ENCODE data around the gene RAPGEF1. TPM values are rescaled to one million over a fixed set of nuclear protein-coding genes. Genes with fewer than 3 reads are reported as not detected.

The RAPGEF1 gene
- total RNA-seq, 1 experiment from 2014 or later, result 6.1 TPM

DNA sequence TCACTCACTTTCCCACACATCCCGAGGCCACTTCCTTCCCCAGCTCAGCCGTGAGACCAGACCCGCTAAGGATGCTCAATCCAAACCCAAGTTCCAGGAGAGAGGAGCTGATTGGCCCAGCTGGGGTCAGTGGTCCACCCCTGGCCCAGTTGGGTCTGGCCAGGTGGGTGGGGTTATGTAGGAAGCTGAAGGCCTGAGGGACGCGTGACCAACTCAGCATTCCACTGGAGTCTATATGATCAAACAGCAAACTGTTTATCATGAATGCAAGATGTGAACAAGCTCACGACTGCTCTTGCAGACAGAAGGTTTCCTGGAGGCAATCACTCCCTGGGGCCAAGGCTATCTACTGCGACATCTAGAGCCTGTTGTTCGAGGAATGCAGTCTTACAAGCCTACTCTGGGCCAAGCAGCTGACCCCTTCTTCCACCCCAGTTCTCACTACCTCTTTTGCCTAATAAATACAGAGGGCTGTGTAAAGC is 4.9 kb upstream of the RAPGEF1 start:
- H3K79me2 ChIP-seq (ENCODE audit: low read length), result no peaks in the 10 kb centered on the region
- no peaks in the 10 kb centered on the region for H3K9me3 ChIP-seq (ENCODE audit: low read length)
- no peaks in the 10 kb centered on the region for H3K36me3 ChIP-seq (ENCODE audit: insufficient read depth, low read length)
- H3K4me3 ChIP-seq (ENCODE audit: low read length), result no peak overlapping the region
- H4K20me1 ChIP-seq (ENCODE audit: insufficient read depth, low read depth, low read length), result no peaks in the 10 kb centered on the region; the same call in 1 of the 2 replicates
- no peak overlapping the region for H3K4me2 ChIP-seq (ENCODE audit: low read depth, low read length, poor library complexity, severe bottlenecking)
- no peaks in the 10 kb centered on the region for H3K9me2 ChIP-seq (replicated peaks; ENCODE audit: insufficient read depth, low read length)
- H3K27me3 ChIP-seq (ENCODE audit: low read length), result no peaks in the 10 kb centered on the region
- H2AFZ ChIP-seq (ENCODE audit: low read length), result no peak overlapping the region
- DNase-seq, result no peak
- H3K27ac ChIP-seq (ENCODE audit: low read length), result no peak overlapping the region
- H3K9ac ChIP-seq (ENCODE audit: low read length), result no peak overlapping the region
- H3K4me1 ChIP-seq (ENCODE audit: low read length), result peaks cover 3% of the 10 kb centered on the region; the same call in 1 of the 2 replicates

GRCh38 chr9:131744171-131744719 is 4.4 kb upstream of the RAPGEF1 start:
- no peaks in the 10 kb centered on the region for H3K9me2 ChIP-seq (replicated peaks; ENCODE audit: insufficient read depth, low read length)
- H3K27ac ChIP-seq (ENCODE audit: low read length), result no peak overlapping the region
- no peak overlapping the region for H3K4me2 ChIP-seq (ENCODE audit: low read depth, low read length, poor library complexity, severe bottlenecking)
- no peaks in the 10 kb centered on the region for H3K27me3 ChIP-seq (ENCODE audit: low read length)
- no peak for DNase-seq
- no peak overlapping the region for H3K9ac ChIP-seq (ENCODE audit: low read length)
- no peaks in the 10 kb centered on the region for H3K9me3 ChIP-seq (ENCODE audit: low read length)
- no peaks in the 10 kb centered on the region; the same call in 1 of the 2 replicates for H4K20me1 ChIP-seq (ENCODE audit: insufficient read depth, low read depth, low read length)
- peaks cover 3% of the 10 kb centered on the region for H3K4me1 ChIP-seq (ENCODE audit: low read length)
- no peaks in the 10 kb centered on the region for H3K36me3 ChIP-seq (ENCODE audit: insufficient read depth, low read length)
- H3K4me3 ChIP-seq (ENCODE audit: low read length), result no peak overlapping the region
- no peaks in the 10 kb centered on the region for H3K79me2 ChIP-seq (ENCODE audit: low read length)
- no peak overlapping the region for H2AFZ ChIP-seq (ENCODE audit: low read length)

- Histone ChIP-seq H2AFZ (ENCODE audit: low read length) (no peak overlapping the region), H3K4me2 (ENCODE audit: low read depth, low read length, poor library complexity, severe bottlenecking) (no peak overlapping the region)
Observed at GRCh38 chr9:131743501-131743900, 3.6 kb upstream of the RAPGEF1 start.

DNA sequence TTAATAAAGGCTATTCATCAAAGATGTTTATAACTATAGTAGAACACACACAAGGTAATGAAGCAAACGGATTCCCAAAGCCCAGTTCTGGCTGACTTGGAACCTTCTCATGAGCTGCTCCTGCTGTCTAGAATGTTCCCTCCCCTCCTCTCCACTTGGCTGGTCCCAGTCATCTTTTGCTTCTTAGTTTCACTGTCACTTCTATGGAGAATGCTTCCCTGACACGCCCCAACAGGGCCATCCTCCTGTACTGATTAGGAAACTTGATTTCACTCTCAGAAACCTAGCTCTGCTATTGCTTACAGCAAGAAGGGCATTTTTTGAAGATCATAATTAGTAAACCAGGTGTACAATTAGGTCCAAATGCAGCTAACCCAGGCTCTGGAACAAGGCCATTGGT is 3.2 kb upstream of the RAPGEF1 start:
- Histone ChIP-seq H3K4me2 (ENCODE audit: low read depth, low read length, poor library complexity, severe bottlenecking) (no peak overlapping the region), H3K27ac (ENCODE audit: low read length) (no peak overlapping the region), H3K9me3 (ENCODE audit: low read length) (no peaks in the 10 kb centered on the region), H3K27me3 (ENCODE audit: low read length) (no peaks in the 10 kb centered on the region), H3K4me1 (ENCODE audit: low read length) (peaks cover 15% of the 10 kb centered on the region), H4K20me1 (ENCODE audit: insufficient read depth, low read depth, low read length) (peaks cover 10% of the 10 kb centered on the region), H3K9ac (ENCODE audit: low read length) (no peak overlapping the region), H3K79me2 (ENCODE audit: low read length) (no peaks in the 10 kb centered on the region), H3K36me3 (ENCODE audit: insufficient read depth, low read length) (no peaks in the 10 kb centered on the region), H2AFZ (ENCODE audit: low read length) (no peak overlapping the region), H3K4me3 (ENCODE audit: low read length) (no peak overlapping the region), H3K9me2 (replicated peaks; ENCODE audit: insufficient read depth, low read length) (no peaks in the 10 kb centered on the region)
- no peak for DNase-seq

More at GRCh38 chr9:131743501-131743900, 3.6 kb upstream of the RAPGEF1 start:
- no peak for DNase-seq
- H3K4me3 ChIP-seq (ENCODE audit: low read length), result no peak overlapping the region
- H3K79me2 ChIP-seq (ENCODE audit: low read length), result no peaks in the 10 kb centered on the region
- H4K20me1 ChIP-seq (ENCODE audit: insufficient read depth, low read depth, low read length), result peaks cover 7% of the 10 kb centered on the region
- H3K36me3 ChIP-seq (ENCODE audit: insufficient read depth, low read length), result no peaks in the 10 kb centered on the region
- H3K9me3 ChIP-seq (ENCODE audit: low read length), result no peaks in the 10 kb centered on the region
- H3K9ac ChIP-seq (ENCODE audit: low read length), result no peak overlapping the region
- H3K27ac ChIP-seq (ENCODE audit: low read length), result no peak overlapping the region
- H3K4me1 ChIP-seq (ENCODE audit: low read length), result peaks cover 11% of the 10 kb centered on the region
- no peaks in the 10 kb centered on the region for H3K9me2 ChIP-seq (replicated peaks; ENCODE audit: insufficient read depth, low read length)
- no peaks in the 10 kb centered on the region for H3K27me3 ChIP-seq (ENCODE audit: low read length)

DNA sequence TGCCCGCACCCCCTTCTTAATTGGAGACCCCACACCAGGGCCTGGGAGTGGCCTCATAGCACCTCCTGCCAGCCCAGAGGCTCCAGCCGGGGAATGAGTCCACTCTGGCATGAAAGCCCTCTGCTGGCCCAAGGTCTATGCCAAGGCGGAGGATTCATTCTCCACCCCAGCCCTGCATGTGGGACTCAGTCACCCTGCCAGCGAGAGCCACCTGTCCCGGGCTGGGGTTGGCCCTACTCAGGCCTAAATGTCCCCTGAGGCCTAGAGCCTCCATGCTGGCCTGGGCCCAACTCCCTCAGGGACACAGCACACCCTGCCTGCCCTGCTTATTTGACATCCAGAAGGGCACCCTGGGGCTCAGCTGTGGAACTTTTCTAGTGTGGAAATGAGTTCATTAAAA is 1.0 kb upstream of the RAPGEF1 start:
- Histone ChIP-seq H3K79me2 (ENCODE audit: low read length) (no peaks in the 10 kb centered on the region), H3K36me3 (ENCODE audit: insufficient read depth, low read length) (no peaks in the 10 kb centered on the region), H3K27ac (ENCODE audit: low read length) (no peak overlapping the region), H3K27me3 (ENCODE audit: low read length) (no peaks in the 10 kb centered on the region), H4K20me1 (ENCODE audit: insufficient read depth, low read depth, low read length) (peaks cover 26% of the 10 kb centered on the region), H3K9me2 (replicated peaks; ENCODE audit: insufficient read depth, low read length) (no peaks in the 10 kb centered on the region), H3K4me3 (ENCODE audit: low read length) (no peak overlapping the region), H3K9ac (ENCODE audit: low read length) (no peak overlapping the region), H2AFZ (ENCODE audit: low read length) (no peak overlapping the region), H3K4me1 (ENCODE audit: low read length) (peaks cover 15% of the 10 kb centered on the region), H3K4me2 (ENCODE audit: low read depth, low read length, poor library complexity, severe bottlenecking) (no peak overlapping the region), H3K9me3 (ENCODE audit: low read length) (no peaks in the 10 kb centered on the region)
- no peak for DNase-seq

DNA sequence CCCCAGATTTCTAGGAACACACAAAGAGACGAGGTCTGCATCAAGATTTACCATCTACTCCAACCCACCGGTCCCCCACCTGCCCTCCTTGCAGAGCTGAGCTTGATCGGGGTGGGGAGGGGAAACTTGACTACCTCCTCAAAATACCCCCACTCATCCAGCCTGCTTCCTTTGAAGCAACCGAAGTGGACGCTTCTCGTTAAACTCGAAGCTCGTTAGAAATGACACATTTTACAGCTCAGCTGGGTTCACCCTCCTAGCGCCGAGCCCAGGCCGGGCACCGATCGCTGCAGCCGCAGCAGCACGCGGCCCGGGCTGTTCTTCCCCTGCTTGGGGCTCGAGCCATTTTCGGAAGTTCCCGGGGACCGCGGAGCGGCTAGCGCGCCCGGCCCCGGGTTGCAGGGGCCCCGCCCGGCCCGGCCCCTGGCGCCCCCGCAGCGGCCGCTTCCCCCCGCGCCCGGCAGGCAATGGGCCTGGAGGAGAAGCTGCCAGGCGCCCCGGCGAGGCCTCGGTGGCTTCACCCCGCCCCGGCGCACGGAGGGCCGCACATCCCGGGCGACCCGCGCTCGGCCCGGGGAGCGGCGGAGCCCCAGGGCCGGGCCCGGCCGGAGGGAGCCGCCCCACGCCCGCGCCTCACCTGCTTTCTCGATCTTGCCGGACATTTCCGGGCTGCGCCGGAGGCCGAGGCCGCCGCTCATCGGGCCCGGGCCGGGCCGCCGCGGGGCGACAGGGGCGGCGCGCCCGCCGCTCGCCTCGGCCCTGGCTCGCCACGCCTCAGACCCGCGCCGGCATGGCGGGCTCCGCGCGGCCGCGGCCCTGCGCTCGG is 530 bp downstream of the RAPGEF1 start:
- H3K36me3 ChIP-seq (ENCODE audit: insufficient read depth, low read length), result no peaks in the 10 kb centered on the region
- peak overlapping the region; percentile 65 for H3K9ac ChIP-seq (ENCODE audit: low read length)
- no peaks in the 10 kb centered on the region for H3K27me3 ChIP-seq (ENCODE audit: low read length)
- H3K4me3 ChIP-seq (ENCODE audit: low read length), result peak overlapping the region; percentile 68
- H4K20me1 ChIP-seq (ENCODE audit: insufficient read depth, low read depth, low read length), result peaks cover 35% of the 10 kb centered on the region
- no peaks in the 10 kb centered on the region for H3K9me3 ChIP-seq (ENCODE audit: low read length)
- H2AFZ ChIP-seq (ENCODE audit: low read length), result no peak overlapping the region
- no peaks in the 10 kb centered on the region for H3K79me2 ChIP-seq (ENCODE audit: low read length)
- peak overlapping the region; percentile 90 for H3K4me2 ChIP-seq (ENCODE audit: low read depth, low read length, poor library complexity, severe bottlenecking)
- DNase-seq, result peak; percentile 72
- H3K9me2 ChIP-seq (replicated peaks; ENCODE audit: insufficient read depth, low read length), result no peaks in the 10 kb centered on the region
- H3K27ac ChIP-seq (ENCODE audit: low read length), result no peak overlapping the region
- peaks cover 15% of the 10 kb centered on the region for H3K4me1 ChIP-seq (ENCODE audit: low read length)

- H3K27ac ChIP-seq (ENCODE audit: low read length), result no peak overlapping the region
- H3K4me3 ChIP-seq (ENCODE audit: low read length), result peak overlapping the region; percentile 68
- H3K4me1 ChIP-seq (ENCODE audit: low read length), result peaks cover 19% of the 10 kb centered on the region
- no peaks in the 10 kb centered on the region for H3K36me3 ChIP-seq (ENCODE audit: insufficient read depth, low read length)
- no peaks in the 10 kb centered on the region for H3K27me3 ChIP-seq (ENCODE audit: low read length)
- H2AFZ ChIP-seq (ENCODE audit: low read length), result no peak overlapping the region
- peak overlapping the region; percentile 90 for H3K4me2 ChIP-seq (ENCODE audit: low read depth, low read length, poor library complexity, severe bottlenecking)
- no peaks in the 10 kb centered on the region for H3K9me3 ChIP-seq (ENCODE audit: low read length)
- H3K9me2 ChIP-seq (replicated peaks; ENCODE audit: insufficient read depth, low read length), result no peaks in the 10 kb centered on the region
- H4K20me1 ChIP-seq (ENCODE audit: insufficient read depth, low read depth, low read length), result peaks cover 41% of the 10 kb centered on the region
- no peaks in the 10 kb centered on the region for H3K79me2 ChIP-seq (ENCODE audit: low read length)
- peak overlapping the region; percentile 65 for H3K9ac ChIP-seq (ENCODE audit: low read length)
- no peak for DNase-seq
Observed at GRCh38 chr9:131738293-131739132, 1.4 kb downstream of the RAPGEF1 start.

DNA sequence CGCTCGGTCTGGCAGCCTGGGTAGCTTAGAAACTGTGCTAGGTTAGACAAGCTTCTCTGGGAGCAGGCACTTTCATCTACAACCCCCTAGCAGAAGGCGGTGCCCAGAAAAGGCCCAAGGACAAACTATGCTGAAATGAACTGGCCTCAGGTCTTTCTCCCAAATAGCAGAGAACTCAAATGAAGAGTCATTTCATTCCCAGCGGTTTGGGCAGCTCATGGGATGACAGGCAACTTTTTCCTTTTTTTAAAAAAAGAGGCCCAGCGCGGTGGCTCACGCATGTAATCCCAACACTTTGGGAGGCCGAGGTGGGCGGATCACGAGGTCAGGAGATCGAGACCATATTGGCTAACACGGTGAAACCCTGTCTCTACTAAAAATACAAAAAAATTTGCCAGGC is 2.5 kb downstream of the RAPGEF1 start:
- Histone ChIP-seq H3K27ac (ENCODE audit: low read length) (no peak overlapping the region), H3K9me3 (ENCODE audit: low read length) (no peaks in the 10 kb centered on the region), H3K9me2 (replicated peaks; ENCODE audit: insufficient read depth, low read length) (no peaks in the 10 kb centered on the region), H3K4me1 (ENCODE audit: low read length) (peaks cover 19% of the 10 kb centered on the region), H3K4me3 (ENCODE audit: low read length) (no peak overlapping the region), H3K36me3 (ENCODE audit: insufficient read depth, low read length) (no peaks in the 10 kb centered on the region), H3K4me2 (ENCODE audit: low read depth, low read length, poor library complexity, severe bottlenecking) (no peak overlapping the region), H3K27me3 (ENCODE audit: low read length) (no peaks in the 10 kb centered on the region), H4K20me1 (ENCODE audit: insufficient read depth, low read depth, low read length) (peaks cover 45% of the 10 kb centered on the region), H3K79me2 (ENCODE audit: low read length) (no peaks in the 10 kb centered on the region), H2AFZ (ENCODE audit: low read length) (no peak overlapping the region), H3K9ac (ENCODE audit: low read length) (no peak overlapping the region)
- no peak for DNase-seq
